ENCODE measurements around the gene DUS2. TPM values are rescaled to one million over a fixed set of nuclear protein-coding genes. Genes with fewer than 3 reads are reported as not detected.
A peak's percentile ranks its signal among the peaks of the same experiment; 100 is the strongest.
"Not testable (repeated sequence)": the region's sequence is repeated elsewhere in the genome, so short reads cannot be mapped to it uniquely, and the experiment has no call there.

The DUS2 gene
- total and polyA plus RNA-seq, 8 donors: 2.7 to 6.2 (median 4.5) TPM

DNA sequence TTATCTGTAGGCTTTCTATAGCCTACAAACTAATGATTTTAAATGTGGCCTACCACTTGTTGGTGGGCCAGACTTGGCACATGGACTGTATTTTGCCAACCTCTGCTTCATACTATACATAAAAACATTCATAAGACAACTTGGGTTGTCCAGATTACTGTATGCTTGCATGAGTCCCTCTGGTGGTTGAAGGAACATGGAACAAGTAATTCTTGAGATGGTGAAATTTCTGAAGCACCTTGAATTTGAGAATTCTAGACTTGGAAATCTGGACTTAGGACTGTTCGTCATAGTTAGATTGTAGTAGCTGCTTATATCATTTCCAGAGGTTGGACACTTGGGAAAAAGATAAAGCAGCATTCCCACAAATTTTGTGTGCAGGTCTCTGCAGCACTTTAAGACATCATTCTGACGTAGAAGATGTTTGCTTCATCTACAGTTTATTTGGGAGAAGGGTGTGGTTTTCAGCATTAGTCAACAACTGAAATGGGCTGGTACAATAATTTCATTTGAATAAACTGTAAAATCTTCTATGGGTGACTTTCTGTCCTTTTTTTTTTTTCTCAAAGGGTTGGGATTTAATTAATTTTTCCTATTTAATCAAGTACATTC is 93.3 kb downstream of the DUS2 start:
- H3K4me3 ChIP-seq: no peak overlapping the region
- ATAC-seq: no peak
- no peak for DNase-seq
- H3K36me3 ChIP-seq: no peaks in the 10 kb centered on the region
- no peaks in the 10 kb centered on the region for H3K9me3 ChIP-seq
- no peak for FAIRE-seq
- WGBS, 2 donors: 80 to 82% methylated on average over 2 of the region's 2 CpGs
- TF ChIP-seq, protein P1, sequence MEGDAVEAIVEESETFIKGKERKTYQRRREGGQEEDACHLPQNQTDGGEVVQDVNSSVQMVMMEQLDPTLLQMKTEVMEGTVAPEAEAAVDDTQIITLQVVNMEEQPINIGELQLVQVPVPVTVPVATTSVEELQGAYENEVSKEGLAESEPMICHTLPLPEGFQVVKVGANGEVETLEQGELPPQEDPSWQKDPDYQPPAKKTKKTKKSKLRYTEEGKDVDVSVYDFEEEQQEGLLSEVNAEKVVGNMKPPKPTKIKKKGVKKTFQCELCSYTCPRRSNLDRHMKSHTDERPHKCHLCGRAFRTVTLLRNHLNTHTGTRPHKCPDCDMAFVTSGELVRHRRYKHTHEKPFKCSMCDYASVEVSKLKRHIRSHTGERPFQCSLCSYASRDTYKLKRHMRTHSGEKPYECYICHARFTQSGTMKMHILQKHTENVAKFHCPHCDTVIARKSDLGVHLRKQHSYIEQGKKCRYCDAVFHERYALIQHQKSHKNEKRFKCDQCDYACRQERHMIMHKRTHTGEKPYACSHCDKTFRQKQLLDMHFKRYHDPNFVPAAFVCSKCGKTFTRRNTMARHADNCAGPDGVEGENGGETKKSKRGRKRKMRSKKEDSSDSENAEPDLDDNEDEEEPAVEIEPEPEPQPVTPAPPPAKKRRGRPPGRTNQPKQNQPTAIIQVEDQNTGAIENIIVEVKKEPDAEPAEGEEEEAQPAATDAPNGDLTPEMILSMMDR (IDR thresholded peaks at IDR 0.05): no peak
- H3K27ac ChIP-seq: no peak overlapping the region
- H3K4me1 ChIP-seq: no peaks in the 10 kb centered on the region
- intact Hi-C loops (cut with DNase I): no loop called here
- H3K27me3 ChIP-seq: no peaks in the 10 kb centered on the region

DNA sequence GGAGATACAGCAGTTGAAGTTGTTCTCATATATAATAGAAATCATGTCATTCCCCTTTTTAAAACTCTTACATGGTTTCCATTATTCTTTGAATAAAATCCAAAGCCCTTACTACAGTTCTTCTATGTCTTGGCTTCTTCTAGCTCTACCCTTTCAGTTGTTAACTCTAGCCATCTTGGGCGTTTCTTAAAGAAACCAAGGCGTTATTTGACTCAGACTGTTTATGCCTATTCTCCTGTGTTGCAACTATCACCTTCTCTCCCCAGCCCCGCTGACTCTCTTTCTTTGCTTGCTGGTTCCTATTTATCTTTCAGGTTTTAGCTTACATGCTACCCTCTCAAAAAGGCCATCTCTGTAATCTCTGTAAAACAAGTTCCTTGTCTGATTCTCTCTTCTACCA is 94.8 kb downstream of the DUS2 start:
- TF ChIP-seq, protein P1 (IDR thresholded peaks at IDR 0.05): no peak
- Histone ChIP-seq H3K27ac (no peak overlapping the region), H3K9me3 (no peaks in the 10 kb centered on the region), H3K4me3 (no peak overlapping the region), H3K27me3 (no peaks in the 10 kb centered on the region), H3K36me3 (no peaks in the 10 kb centered on the region), H3K4me1 (no peaks in the 10 kb centered on the region)
- FAIRE-seq (no peak), ATAC-seq (no peak), DNase-seq (no peak)
- WGBS, 2 donors: 88 to 97% methylated on average over 3 of the region's 3 CpGs
- intact Hi-C loops (cut with DNase I): no loop called here

DNA sequence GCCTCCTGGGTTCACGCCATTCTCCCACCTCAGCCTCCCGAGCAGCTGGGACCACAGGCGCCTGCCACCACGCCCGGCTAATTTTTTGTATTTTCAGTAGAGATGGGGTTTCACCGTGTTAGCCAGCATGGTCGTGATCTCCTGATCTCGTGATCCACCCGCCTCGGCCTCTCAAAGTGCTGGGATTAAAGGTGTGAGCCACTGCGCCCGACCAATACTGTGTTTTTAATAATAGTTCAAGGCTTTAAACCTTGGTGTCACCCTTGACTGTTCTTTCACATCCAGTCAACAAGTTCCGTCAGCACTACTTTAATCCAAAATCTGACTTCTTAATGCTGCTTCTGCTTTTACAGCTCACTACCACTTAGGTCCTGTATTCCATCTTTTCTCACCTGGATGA is 95.9 kb downstream of the DUS2 start:
- WGBS, 2 donors: 96 to 98% methylated on average over 13 of the region's 13 CpGs
- H3K27me3 ChIP-seq; H3K9me3 ChIP-seq; H3K4me1 ChIP-seq; FAIRE-seq; DNase-seq; intact Hi-C loops (cut with DNase I); H3K36me3 ChIP-seq; ATAC-seq; H3K4me3 ChIP-seq; H3K27ac ChIP-seq: not testable (repeated sequence)

DNA sequence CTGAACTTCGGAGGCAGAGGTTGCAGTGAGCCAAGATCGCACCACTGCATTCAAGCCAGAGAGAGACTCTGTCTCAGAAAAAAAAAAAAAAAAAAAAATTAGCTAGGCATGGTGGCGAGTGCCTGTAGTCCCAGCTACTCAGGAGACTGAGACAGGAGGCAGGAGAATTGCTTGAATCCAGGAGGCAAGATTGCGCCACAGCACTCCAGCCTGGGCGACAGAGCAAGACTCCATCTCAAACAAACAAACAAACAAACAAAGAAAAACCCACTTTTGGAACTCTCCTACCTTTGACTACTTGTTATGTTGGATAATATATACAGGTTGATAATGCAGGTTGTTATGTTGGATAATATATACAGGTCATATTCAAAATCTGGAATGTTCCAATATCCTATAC is 97.4 kb downstream of the DUS2 start:
- H3K4me3 ChIP-seq; intact Hi-C loops (cut with DNase I); H3K36me3 ChIP-seq; H3K27me3 ChIP-seq; FAIRE-seq; H3K4me1 ChIP-seq; DNase-seq; H3K27ac ChIP-seq; ATAC-seq; H3K9me3 ChIP-seq: not testable (repeated sequence)
- 97% methylated on average over 5 of the region's 5 CpGs for WGBS, 2 donors

DNA sequence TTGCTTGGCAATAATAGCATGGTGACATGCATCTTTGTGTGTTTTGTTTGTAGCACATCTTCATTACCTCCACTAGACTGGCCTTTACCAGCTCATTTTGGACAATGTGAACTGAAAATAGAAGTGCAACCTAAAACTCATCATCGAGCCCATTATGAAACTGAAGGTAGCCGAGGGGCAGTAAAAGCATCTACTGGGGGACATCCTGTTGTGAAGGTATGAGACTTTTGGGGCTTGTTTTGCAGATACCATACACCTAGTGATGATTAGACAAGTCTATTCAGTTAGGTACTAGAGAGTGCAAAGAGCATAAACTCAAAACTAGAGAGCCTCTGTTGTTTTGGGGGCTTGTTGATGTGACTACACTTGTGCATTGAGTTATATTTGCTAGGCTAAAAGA is 103.3 kb downstream of the DUS2 start:
- TF ChIP-seq, protein P1 (IDR thresholded peaks at IDR 0.05): no peak
- no peak overlapping the region for H3K27ac ChIP-seq
- H3K9me3 ChIP-seq: no peaks in the 10 kb centered on the region
- no peak overlapping the region for H3K4me3 ChIP-seq
- no peaks in the 10 kb centered on the region for H3K4me1 ChIP-seq
- intact Hi-C loops (cut with DNase I): no loop called here
- no peak for DNase-seq
- no peak for ATAC-seq
- no peaks in the 10 kb centered on the region for H3K36me3 ChIP-seq
- no peaks in the 10 kb centered on the region for H3K27me3 ChIP-seq
- FAIRE-seq: no peak
- 92 to 94% methylated on average over 2 of the region's 2 CpGs for WGBS, 2 donors

DNA sequence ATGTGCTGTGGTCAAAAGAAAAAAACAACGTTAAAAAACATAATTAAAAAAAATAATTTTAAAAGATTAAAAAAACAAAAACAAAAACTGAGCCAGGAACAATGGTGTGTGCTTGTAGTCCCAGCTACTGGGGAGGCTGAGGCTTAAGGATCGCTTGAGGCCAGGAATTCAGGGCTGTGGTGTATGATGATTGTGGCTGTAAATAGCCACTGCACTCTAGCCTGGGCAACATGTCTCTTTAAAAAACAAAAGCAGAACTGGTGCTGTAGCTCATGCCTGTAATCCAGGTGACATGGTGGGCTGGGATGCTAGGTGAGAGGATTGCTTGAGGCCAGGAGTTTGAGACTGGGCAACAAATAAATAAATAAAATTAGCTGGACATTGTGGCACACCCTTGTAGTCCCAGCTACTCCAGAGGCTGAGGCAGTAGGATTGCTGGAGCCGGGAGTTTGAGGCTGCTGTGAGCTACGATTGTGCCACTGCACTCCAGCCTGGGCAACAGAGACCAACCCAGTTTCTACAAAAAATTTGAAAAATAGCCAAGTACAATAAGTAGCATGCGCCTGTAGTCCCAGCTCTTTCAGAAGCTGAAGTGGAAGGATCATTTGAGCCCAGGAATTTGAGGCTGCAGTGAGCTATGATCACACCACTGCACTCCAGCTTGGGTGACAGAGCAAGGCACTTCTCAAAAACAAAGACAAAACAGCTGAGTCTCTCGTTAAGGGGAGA is 105.7 kb downstream of the DUS2 start:
- no peak for FAIRE-seq
- no peak overlapping the region for H3K27ac ChIP-seq
- TF ChIP-seq, protein P1 (IDR thresholded peaks at IDR 0.05): no peak
- H3K4me1 ChIP-seq: no peaks in the 10 kb centered on the region
- H3K9me3 ChIP-seq: no peaks in the 10 kb centered on the region
- WGBS, 2 donors: 66% methylated on average over 6 of the region's 6 CpGs
- no peaks in the 10 kb centered on the region for H3K36me3 ChIP-seq
- DNase-seq: no peak
- peak in 1 of 4 donors; percentile 29 for ATAC-seq
- intact Hi-C loops (cut with DNase I): no loop called here
- H3K4me3 ChIP-seq: no peak overlapping the region
- no peaks in the 10 kb centered on the region for H3K27me3 ChIP-seq
